Gastrocnemius medialis (tissue), 4 donors: Measurements from ENCODE around the gene AUTS2.

Experiments used
- POLR2A ChIP-seq, 2 donors: fragments of 450-650 bp; IDR thresholded peaks; one replicate each; pipeline ENCODE4 v1.6.1; 2017; ENCODE audit warnings: antibody characterized with exemption in 2 of 2, mild to moderate bottlenecking in 2 of 2, moderate library complexity in 2 of 2
- TF ChIP-seq, protein P1 (sequence below), 5 experiments: fragments of 450-650 bp in 3 of 5; fragments of 200-600 bp in 2 of 5; sonication (generic) in 2 of 5; IDR thresholded peaks in 4 of 5; conservative IDR thresholded peaks in 1 of 5; 1 replicate in 4 of 5; 2 replicates in 1 of 5; pipeline ENCODE4 v1.5.1; 2016 to 2019; ENCODE audit warnings: antibody characterized with exemption in 5 of 5, mild to moderate bottlenecking in 3 of 5, moderate library complexity in 3 of 5

- TF ChIP-seq, protein P1, sequence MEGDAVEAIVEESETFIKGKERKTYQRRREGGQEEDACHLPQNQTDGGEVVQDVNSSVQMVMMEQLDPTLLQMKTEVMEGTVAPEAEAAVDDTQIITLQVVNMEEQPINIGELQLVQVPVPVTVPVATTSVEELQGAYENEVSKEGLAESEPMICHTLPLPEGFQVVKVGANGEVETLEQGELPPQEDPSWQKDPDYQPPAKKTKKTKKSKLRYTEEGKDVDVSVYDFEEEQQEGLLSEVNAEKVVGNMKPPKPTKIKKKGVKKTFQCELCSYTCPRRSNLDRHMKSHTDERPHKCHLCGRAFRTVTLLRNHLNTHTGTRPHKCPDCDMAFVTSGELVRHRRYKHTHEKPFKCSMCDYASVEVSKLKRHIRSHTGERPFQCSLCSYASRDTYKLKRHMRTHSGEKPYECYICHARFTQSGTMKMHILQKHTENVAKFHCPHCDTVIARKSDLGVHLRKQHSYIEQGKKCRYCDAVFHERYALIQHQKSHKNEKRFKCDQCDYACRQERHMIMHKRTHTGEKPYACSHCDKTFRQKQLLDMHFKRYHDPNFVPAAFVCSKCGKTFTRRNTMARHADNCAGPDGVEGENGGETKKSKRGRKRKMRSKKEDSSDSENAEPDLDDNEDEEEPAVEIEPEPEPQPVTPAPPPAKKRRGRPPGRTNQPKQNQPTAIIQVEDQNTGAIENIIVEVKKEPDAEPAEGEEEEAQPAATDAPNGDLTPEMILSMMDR (IDR thresholded peaks at IDR 0.05 in 4 of 5, conservative IDR thresholded peaks at IDR 0.05 in 1 of 5): no peak
- no peak for TF ChIP-seq POLR2A (IDR thresholded peaks at IDR 0.05)
Observed at GRCh38 chr7:70387217-70387616, 788.9 kb downstream of the AUTS2 start.
